ENCODE data around the gene AFP. TPM values are rescaled to one million over a fixed set of nuclear protein-coding genes. Genes with fewer than 3 reads are reported as not detected.
"Not testable (repeated sequence)": the region's sequence is repeated elsewhere in the genome, so short reads cannot be mapped to it uniquely, and the experiment has no call there.

Gene AFP
- not detected for total RNA-seq (ENCODE audit: unreplicated experiment)
- long read RNA-seq: 0 reads

DNA sequence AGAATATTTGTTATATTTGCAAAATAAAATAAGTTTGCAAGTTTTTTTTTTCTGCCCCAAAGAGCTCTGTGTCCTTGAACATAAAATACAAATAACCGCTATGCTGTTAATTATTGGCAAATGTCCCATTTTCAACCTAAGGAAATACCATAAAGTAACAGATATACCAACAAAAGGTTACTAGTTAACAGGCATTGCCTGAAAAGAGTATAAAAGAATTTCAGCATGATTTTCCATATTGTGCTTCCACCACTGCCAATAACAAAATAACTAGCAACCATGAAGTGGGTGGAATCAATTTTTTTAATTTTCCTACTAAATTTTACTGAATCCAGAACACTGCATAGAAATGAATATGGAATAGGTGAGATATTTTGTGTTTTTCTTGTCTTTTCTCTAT lies at the start of gene AFP:
TSS of gene AFP (plus strand) at position 238 of the 400 bp plus-strand sequence. CDS start at position 280, 42 bp downstream.
- TF ChIP-seq, protein P1, sequence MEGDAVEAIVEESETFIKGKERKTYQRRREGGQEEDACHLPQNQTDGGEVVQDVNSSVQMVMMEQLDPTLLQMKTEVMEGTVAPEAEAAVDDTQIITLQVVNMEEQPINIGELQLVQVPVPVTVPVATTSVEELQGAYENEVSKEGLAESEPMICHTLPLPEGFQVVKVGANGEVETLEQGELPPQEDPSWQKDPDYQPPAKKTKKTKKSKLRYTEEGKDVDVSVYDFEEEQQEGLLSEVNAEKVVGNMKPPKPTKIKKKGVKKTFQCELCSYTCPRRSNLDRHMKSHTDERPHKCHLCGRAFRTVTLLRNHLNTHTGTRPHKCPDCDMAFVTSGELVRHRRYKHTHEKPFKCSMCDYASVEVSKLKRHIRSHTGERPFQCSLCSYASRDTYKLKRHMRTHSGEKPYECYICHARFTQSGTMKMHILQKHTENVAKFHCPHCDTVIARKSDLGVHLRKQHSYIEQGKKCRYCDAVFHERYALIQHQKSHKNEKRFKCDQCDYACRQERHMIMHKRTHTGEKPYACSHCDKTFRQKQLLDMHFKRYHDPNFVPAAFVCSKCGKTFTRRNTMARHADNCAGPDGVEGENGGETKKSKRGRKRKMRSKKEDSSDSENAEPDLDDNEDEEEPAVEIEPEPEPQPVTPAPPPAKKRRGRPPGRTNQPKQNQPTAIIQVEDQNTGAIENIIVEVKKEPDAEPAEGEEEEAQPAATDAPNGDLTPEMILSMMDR (IDR thresholded peaks at IDR 0.05; ENCODE audit: partially characterized antibody, unreplicated experiment): no peak
- Mint-ChIP-seq H3K9me3 (ENCODE audit: unreplicated experiment) (no peaks in the 10 kb centered on the region), H3K4me1 (ENCODE audit: low read depth, unreplicated experiment) (no peaks in the 10 kb centered on the region), H3K27ac (ENCODE audit: unreplicated experiment) (no peak within 1 kb of the TSS), H3K4me3 (ENCODE audit: unreplicated experiment) (no peak within 1 kb of the TSS), H3K27me3 (ENCODE audit: unreplicated experiment) (no peaks in the 10 kb centered on the region), H3K36me3 (ENCODE audit: unreplicated experiment) (no peaks in the 10 kb centered on the region)
- no peak for DNase-seq

DNA sequence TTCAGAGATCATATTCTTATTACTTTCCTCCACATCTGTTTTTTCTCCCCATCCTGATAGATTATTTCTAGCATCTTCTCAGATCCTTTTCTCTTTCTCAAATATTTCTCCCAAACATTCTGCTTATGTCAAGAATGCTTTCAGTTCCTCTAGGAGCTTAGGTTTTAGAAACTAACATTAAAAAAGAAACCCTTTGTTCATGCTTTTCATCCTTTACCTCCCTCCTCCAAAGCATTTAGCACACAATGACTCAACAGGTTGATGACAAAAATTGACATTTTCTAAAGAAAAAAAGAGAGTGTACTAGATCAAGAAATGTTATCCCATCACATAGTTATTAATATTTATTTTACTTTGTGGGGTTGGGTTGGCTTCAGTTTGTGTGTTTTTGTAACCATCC lies 48.5 kb upstream of the AFP start:
- H3K27ac Mint-ChIP-seq (ENCODE audit: unreplicated experiment): no peak overlapping the region
- H3K9me3 Mint-ChIP-seq (ENCODE audit: unreplicated experiment): no peaks in the 10 kb centered on the region
- no peaks in the 10 kb centered on the region for H3K36me3 Mint-ChIP-seq (ENCODE audit: unreplicated experiment)

DNA sequence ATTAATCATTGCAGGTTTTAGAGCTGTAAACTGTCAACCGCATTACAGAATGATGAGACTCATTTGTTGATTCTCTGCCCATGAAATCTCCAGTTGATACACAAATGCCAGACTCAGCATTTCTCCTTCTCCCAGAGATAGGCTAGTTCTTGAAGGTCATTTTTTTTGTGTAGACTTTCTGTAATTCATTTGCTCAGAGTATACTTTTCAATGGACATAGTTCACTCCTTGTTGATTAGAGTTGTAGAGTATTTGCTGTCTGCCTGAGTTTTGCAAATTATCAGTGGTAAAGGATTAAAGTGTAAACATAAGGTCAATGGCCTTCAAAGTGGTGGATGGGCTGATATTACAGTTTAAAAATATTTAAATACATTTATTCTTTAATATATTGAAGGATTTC lies 47.1 kb upstream of the AFP start:
- H3K4me3 Mint-ChIP-seq (ENCODE audit: unreplicated experiment): no peak overlapping the region
- H3K9me3 Mint-ChIP-seq (ENCODE audit: unreplicated experiment): no peaks in the 10 kb centered on the region
- H3K27me3 Mint-ChIP-seq (ENCODE audit: unreplicated experiment): no peaks in the 10 kb centered on the region
- no peaks in the 10 kb centered on the region for H3K4me1 Mint-ChIP-seq (ENCODE audit: low read depth, unreplicated experiment)
- DNase-seq: no peak
- H3K27ac Mint-ChIP-seq (ENCODE audit: unreplicated experiment): no peak overlapping the region
- no peaks in the 10 kb centered on the region for H3K36me3 Mint-ChIP-seq (ENCODE audit: unreplicated experiment)
- TF ChIP-seq, protein P1 (IDR thresholded peaks at IDR 0.05; ENCODE audit: partially characterized antibody, unreplicated experiment): no peak

More for the DNA sequence above, 48.5 kb upstream of the AFP start:
- no peak for DNase-seq
- TF ChIP-seq, protein P1 (IDR thresholded peaks at IDR 0.05; ENCODE audit: partially characterized antibody, unreplicated experiment): no peak
- no peak overlapping the region for H3K4me3 Mint-ChIP-seq (ENCODE audit: unreplicated experiment)
- H3K27me3 Mint-ChIP-seq (ENCODE audit: unreplicated experiment): no peaks in the 10 kb centered on the region
- H3K4me1 Mint-ChIP-seq (ENCODE audit: low read depth, unreplicated experiment): no peaks in the 10 kb centered on the region

DNA sequence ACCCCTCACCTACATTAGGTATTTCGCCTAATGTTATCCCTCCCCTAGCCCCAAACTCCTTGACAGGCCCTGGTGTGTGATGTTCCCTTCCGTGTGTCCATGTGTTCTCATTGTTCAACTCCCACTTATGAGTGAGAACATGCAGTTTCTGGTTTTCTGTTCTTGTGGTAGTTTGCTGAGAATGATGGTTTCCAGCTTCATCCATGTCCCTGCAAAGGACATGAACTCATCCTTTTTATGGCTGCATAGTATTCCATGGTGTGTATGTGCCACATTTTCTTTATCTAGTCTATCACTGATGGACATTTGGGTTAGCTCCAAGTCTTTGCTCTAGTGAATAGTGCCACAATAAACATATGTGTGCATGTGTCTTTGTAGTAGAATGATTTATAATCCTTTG lies 46.4 kb upstream of the AFP start:
- not testable (repeated sequence) for H3K4me1 Mint-ChIP-seq (ENCODE audit: low read depth, unreplicated experiment); H3K27me3 Mint-ChIP-seq (ENCODE audit: unreplicated experiment); H3K27ac Mint-ChIP-seq (ENCODE audit: unreplicated experiment); H3K36me3 Mint-ChIP-seq (ENCODE audit: unreplicated experiment); H3K4me3 Mint-ChIP-seq (ENCODE audit: unreplicated experiment); DNase-seq; H3K9me3 Mint-ChIP-seq (ENCODE audit: unreplicated experiment)

DNA sequence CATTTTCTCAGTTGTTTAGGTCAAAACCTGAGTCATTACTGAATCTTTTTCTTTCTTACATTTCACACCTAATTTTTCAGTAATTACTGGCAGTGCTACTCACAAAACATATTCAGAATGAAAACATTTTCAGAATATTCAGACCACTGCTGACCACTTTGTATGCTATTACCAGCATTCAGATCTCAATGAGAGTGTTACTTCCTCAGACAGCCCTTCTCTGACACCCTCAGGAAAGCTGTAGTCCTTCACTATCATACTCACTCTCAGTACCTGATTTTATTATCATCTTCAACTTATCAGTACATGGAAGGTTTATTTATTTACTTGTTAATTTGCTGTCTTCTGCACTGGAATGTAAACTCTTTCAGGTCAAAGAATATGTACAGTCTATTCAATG lies 44.2 kb upstream of the AFP start:
- H3K27me3 Mint-ChIP-seq (ENCODE audit: unreplicated experiment): no peaks in the 10 kb centered on the region
- TF ChIP-seq, protein P1 (IDR thresholded peaks at IDR 0.05; ENCODE audit: partially characterized antibody, unreplicated experiment): no peak
- H3K9me3 Mint-ChIP-seq (ENCODE audit: unreplicated experiment): no peaks in the 10 kb centered on the region
- no peak overlapping the region for H3K4me3 Mint-ChIP-seq (ENCODE audit: unreplicated experiment)
- H3K36me3 Mint-ChIP-seq (ENCODE audit: unreplicated experiment): no peaks in the 10 kb centered on the region
- no peaks in the 10 kb centered on the region for H3K4me1 Mint-ChIP-seq (ENCODE audit: low read depth, unreplicated experiment)
- no peak overlapping the region for H3K27ac Mint-ChIP-seq (ENCODE audit: unreplicated experiment)
- no peak for DNase-seq

DNA sequence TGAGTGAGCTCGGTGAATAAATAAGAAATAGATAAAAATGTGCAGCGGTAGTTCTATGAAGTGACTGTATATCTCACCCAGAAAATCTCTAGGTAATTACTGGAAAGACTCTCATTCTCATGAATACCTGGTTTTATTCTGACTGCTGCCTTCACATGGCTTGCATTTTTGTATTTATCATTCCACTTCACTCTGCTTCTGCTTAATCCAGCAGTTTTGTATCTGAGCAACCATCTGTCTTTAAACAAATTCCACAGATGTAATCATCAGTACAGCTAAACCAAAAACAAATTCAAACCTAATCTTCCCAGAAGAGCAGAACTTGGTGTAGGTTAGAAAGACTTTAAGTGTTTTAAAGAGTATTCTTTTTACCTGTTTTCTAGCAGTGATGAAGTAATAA lies 43.1 kb upstream of the AFP start:
- H3K4me3 Mint-ChIP-seq (ENCODE audit: unreplicated experiment): no peak overlapping the region
- H3K27ac Mint-ChIP-seq (ENCODE audit: unreplicated experiment): no peak overlapping the region
- H3K9me3 Mint-ChIP-seq (ENCODE audit: unreplicated experiment): no peaks in the 10 kb centered on the region
- H3K4me1 Mint-ChIP-seq (ENCODE audit: low read depth, unreplicated experiment): no peaks in the 10 kb centered on the region
- no peaks in the 10 kb centered on the region for H3K36me3 Mint-ChIP-seq (ENCODE audit: unreplicated experiment)
- DNase-seq: no peak
- TF ChIP-seq, protein P1 (IDR thresholded peaks at IDR 0.05; ENCODE audit: partially characterized antibody, unreplicated experiment): no peak
- H3K27me3 Mint-ChIP-seq (ENCODE audit: unreplicated experiment): no peaks in the 10 kb centered on the region
